ENCODE results near the gene CNPY4.
A peak's percentile ranks its signal among the peaks of the same experiment; 100 is the strongest.
"Not testable (repeated sequence)": the region's sequence is repeated elsewhere in the genome, so short reads cannot be mapped to it uniquely, and the experiment has no call there.

CNPY4 gene

DNA sequence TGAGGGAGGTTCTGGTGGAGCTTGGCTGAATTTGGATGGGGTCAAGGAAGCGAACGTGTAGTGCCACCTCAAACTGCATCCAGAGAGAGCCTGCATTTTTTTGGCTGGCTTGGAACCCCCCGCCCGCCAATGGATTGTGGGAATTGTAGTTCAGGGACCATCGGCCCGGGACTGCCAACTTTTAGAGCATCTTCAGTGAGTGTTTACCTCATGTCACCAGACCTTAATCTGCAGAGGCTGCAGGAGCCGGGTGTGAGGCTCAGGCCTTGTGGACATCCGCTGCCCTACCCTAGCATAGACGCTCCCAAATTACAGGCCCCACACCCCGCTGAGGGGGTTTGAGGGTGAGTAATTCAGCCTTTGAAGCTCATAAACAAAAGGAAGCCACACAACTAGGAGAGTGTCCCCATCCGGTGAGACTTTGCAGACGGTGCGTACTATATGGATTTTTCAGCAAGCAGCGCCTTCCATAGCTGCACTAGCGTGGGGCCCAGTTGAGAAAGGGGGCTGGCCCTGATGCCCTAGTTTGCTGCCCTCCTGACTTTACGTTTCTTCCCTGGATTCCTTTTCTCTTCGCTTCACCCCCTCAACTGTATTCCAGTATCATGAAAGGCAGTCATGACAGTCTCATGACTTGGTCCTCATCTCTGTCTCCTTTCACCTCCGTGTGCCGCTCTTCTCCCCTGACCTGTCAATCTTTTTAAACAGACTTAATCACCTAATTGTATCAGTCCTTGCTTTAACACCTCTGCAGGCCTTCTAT lies 717 bp downstream of the CNPY4 start:
- DNase-seq = peak; percentile 40

- no peak for DNase-seq
Observed at GRCh38 chr7:100120733-100121036, 1.3 kb downstream of the CNPY4 start.

DNA sequence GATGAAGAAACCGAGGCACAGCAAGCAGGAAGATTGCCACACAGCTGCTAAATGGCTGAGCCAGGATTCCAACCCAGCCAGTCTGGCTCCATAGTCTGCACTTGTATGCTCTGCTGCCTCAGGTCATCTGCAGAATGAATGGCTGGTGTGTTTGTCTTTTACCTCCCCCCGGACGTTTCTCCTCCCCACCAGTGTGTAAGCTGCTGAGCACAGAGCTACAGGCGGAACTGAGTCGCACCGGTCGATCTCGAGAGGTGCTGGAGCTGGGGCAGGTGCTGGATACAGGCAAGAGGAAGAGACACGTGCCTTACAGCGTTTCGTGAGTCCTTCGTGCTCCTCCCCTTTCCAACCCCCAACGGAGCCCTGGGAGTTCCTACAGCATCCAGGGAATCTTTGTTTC lies 2.6 kb downstream of the CNPY4 start:
- no peak for DNase-seq

- DNase-seq = no peak
Observed at GRCh38 chr7:100122568-100122967, 3.1 kb downstream of the CNPY4 start.

- DNase-seq = no peak
Observed at GRCh38 chr7:100124301-100125230, 5.1 kb downstream of the CNPY4 start.

GRCh38 chr7:100126239-100126930 lies 7.0 kb downstream of the CNPY4 start:
- DNase-seq = no peak

GRCh38 chr7:100126931-100127865 lies 7.8 kb downstream of the CNPY4 start, which contains the start of gene MBLAC1:
MBLAC1 (plus strand) TSS chr7:100126967; CDS start chr7:100127396, 429 bp downstream.
- peak; percentile 92 for DNase-seq

- DNase-seq = no peak
Observed at GRCh38 chr7:100127866-100128636, 8.6 kb downstream of the CNPY4 start.

- DNase-seq = no peak
Observed at GRCh38 chr7:100128637-100128963, 9.2 kb downstream of the CNPY4 start.

DNA sequence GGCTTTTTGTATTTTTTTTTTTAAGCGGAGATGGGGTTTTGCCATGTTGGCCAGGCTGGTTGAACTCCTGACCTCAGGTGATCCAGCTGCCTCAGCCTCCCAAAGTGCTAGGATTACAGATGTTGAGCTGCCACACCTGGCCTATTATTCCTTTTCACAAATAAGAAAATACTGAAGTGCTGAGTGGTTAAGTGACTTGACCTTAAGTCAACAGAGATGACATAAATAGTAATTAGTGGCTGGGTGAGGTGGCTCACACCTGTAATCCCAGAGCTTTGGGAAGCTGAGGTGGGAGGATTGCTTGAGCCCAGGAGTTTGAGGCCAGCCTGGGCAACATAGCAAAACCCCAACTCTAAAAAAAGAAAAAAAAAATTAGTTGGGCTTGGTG lies 10.8 kb downstream of the CNPY4 start:
- DNase-seq = not testable (repeated sequence)

GRCh38 chr7:100130608-100131453 lies 11.4 kb downstream of the CNPY4 start:
- peak; percentile 82 for DNase-seq

GRCh38 chr7:100132126-100132525 lies 12.7 kb downstream of the CNPY4 start:
- DNase-seq = no peak

GRCh38 chr7:100132697-100133151 lies 13.3 kb downstream of the CNPY4 start:
- peak; percentile 71 for DNase-seq

- DNase-seq = no peak
Observed at GRCh38 chr7:100137851-100138760, 18.7 kb downstream of the CNPY4 start.

GRCh38 chr7:100141555-100141949 lies 22.1 kb downstream of the CNPY4 start:
- no peak for DNase-seq

DNA sequence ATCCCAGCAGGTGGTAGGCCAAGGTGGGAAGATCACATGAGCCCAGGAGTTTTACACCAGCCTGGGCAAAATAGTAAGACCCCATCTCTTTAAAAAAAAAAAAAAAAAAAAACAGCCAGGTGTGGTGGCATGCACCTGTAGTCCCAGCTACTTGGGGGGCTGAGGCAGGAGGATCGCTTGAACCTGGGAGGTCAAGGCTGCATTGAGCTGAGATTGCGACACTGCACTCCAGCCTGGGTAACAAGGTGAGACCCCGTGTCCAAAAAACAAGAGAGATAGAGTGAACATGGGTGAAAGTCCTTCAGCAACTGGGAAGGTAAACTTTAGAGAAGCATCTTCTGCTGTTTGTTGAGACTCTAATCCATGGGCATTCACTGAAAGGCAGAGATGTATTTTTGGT lies 23.0 kb downstream of the CNPY4 start:
- no peak for DNase-seq

DNA sequence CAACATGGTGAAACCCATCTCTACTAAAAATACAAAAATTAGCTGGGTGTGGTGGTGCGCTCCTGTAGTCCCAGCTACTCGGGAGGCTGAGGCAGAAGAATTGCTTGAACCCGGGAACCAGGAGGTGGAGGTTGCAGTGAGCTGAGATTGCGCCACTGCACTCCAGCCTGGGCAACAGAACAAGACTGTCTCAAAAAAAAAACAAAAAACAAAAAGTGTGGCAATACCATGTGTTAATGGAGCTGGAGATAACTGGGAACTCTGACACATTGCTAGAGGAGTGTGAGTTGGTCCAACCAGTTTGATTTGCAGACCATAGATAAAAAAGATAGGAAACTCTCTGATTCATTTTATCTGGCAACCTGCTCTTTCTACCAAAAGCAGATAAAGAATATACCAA lies 26.9 kb downstream of the CNPY4 start:
- not testable (repeated sequence) for DNase-seq

GRCh38 chr7:100147278-100147677 lies 27.8 kb downstream of the CNPY4 start:
- no peak for DNase-seq

GRCh38 chr7:100148225-100148558 lies 28.8 kb downstream of the CNPY4 start:
- DNase-seq = no peak
